NCI-H510A (cell line): ENCODE data around the gene CAPZB.

Experiments
- DNase-seq: peaks from one replicate; lab custom pipeline; 2025; lab: John Stamatoyannopoulos, UW

The CAPZB gene

DNA sequence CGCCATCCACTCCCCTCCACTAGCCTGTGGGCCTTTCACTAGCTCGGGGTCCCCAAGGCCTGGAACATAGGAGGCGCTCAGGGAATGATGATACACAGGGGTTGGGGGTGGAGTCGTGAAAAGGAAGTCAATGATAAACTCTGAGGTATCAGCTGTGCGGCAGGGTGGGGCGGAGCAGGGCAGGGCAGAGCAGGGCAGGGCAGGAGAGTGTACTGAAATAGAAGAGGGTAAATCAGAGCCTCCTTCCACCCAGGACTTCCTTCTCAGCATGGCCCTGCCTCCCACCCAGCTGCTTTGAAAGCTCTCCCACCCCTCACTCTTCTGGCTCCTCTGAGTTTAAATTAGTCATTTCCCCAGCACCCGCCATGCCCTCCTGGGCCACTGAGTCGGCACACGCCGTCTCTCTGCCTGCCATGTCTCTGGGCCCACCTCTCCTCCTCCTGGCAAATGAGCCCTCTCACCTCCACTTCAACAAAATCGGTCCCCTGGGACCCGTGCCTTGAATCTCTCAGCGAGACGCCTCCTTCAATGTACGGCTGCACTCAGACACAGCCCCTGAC lies 16.9 kb downstream of the CAPZB start:
- DNase-seq: no peak

DNA sequence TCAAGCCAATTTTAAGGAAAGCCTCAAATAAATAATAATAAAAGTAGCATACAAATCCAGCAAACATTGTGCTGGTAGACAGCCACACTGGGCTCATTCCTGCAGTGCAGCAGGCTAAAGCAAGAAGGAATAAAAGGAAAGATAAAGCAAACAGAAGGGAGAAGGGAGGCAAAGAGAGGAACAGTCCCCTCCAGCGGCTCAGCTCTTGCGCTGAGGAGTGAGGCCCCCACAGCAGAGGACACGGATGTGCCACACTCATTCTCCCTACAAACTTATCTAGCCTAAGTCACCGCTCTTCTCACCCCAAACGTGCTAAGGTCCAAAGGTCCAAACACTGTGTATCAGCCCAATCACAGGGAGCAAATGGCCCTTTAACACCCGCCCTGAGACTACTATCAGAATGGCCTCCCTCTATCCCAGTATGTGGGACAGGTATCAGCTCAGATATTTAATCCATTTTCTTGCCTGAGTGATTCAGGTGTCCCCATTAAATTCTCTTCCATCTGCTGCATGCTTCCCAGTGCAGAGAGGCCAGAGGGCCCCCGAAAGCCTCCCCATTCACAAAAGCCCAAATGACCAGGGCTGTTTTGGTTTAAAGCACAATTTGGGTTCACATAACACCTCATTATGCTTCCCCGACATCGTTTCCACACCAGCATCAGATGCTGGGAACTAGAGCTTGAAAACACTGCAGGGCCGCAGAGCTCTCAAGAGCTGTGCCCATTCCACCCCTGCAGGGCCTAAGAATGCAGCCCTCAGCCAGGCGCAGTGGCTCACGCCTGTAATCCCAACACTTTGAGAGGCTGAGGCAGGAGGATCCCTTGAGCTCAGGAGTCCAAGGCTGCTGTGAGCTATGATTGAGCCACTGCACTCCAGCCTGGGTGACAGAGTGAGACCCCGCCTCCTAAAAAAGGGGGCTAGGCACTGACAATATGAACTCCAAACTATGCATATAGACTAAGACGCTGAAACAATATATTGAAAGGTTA lies 17.8 kb downstream of the CAPZB start:
- no peak for DNase-seq

DNA sequence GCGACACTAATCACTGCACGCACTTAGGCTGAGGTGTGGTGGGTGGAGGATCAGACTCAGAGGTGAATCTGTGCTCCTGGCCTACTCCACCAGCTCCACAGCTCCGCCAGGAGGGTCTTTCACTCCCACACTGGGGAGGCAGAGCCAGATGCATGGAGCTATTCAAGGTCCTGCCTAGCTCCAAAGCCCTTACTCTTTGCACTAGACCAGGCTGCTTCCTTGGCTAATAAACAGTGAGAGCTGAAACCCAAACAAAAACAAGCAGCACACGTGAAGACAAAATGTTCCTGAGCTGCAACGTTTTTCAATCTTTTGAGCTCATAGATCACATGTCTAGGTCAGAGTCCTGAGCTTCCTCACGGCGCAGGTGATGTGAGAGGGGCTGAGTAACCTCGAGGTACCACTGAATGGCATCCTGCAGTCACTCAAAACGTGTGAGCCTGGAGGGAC lies 19.2 kb downstream of the CAPZB start:
- no peak for DNase-seq

DNA sequence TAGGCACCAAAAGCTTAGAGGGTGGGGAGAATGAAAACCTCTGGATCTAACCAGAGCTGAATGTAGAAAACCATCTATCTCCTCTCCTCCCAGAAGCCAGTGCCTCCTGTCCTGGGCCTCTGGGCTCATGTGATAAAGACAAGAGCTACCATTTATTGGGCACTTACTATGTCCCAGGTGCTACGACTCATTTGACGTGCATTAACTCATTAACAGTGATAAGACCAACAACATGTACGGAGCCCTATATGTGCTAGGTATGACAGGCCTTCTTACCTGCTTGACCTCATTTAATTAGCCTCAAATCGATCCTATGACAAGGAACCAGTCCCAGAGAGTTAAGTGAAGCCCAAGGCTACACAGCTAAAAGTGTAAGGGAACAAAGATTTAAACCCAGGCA lies 19.7 kb downstream of the CAPZB start:
- no peak for DNase-seq

- no peak for DNase-seq
Observed at GRCh38 chr1:19465123-19465522, 20.2 kb downstream of the CAPZB start.

GRCh38 chr1:19464696-19465095 lies 20.6 kb downstream of the CAPZB start:
- no peak for DNase-seq

- no peak for DNase-seq
Observed at GRCh38 chr1:19463504-19463803, 21.9 kb downstream of the CAPZB start.

DNA sequence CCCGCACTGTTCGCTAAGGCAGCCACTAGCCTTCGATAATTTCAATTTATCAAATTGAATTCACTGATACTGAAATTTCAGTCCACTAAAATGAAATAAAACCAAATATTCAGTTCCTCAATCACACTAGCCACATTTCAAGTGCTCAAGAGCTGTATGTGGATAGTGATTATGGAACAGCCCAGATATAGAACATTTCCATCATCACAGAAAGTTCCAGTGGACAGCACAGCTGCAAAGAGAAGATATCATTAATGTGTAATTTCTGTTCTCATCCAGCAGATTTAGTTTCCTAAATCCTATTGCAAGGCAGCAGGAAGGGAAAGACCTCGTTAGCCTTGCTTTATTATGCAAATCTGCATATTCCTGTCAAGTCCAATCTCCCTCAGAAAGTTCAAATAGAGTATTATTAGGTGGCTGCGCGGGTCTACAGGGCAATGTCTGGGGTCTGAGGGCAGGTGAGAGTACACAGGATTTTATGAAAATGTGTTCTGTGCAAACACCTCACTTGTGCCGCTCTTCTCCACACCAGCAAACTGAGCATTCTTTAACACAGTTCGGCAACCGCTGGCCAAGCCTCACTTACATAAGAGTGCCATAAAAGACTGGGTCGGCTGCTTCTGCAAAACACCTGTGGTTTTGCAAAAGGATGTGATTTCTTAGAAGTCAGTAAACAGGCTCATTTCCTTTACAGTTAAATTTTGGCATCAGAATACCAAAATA lies 22.4 kb downstream of the CAPZB start:
- DNase-seq: no peak

DNA sequence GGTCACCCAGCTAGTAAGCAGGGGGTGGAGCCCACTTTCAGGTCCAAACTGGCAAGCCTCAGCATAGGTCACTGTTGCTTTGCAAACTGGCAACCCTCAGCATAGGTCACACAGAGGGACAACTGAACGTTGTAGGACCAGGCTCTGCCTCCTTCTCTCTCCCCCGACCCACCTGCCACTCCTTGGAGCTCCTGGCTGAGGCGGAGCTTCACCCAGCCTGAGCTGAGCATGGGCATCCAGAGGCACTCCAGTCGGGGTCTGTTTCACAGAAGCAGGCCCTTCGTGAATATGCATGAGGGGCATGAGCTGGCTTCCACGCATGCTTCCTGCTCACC lies 24.2 kb downstream of the CAPZB start:
- no peak for DNase-seq

- peak; percentile 65 for DNase-seq
Observed at GRCh38 chr1:19460535-19461219, 24.7 kb downstream of the CAPZB start.

DNA sequence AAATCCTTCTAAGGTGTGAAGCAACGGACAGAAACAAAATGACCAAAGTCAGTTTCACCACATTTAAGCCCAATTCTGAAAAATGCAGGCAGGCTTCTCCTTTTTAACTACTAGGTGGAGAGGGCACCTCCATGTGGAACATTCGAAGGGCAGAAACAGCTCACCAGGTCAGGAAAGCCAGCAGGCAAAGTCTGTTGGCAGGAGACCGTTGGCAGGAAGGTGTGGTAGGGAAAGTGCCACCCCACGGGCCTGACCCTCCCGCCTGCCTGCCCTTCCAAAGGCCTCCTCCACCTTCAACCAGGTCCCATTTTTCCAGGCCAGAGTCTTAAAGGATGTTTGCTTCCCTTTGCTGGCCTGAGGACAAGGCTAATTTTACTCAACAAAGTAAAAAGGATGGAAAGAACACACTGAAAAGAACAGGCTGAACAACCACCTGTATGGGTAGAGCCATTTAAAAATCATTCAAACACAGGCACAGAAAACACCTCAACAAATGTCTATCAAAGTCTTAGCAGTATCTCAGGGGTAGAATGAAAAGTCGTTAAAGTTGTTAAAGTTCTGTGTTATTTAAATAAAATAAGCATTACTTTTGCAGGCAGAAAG lies 26.4 kb downstream of the CAPZB start:
- no peak for DNase-seq

DNA sequence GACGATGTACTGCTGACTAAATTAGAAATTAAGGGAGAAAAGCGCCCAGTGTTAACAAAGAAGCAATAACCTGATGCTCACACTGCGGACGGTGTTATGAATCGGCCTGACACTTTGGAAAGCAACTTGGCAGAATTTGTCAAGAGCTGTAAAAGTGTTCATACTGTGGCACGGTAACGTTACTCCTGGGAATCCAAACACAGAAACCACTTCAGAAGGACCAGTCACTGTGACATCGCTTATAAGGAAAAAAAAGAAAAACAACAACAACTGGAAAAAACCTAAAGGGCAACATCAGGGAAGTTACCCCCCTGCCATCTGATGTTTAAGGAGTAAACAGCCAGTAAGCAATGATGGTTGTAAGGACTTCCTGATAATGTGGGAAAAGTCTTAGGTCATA lies 27.7 kb downstream of the CAPZB start:
- DNase-seq: no peak

DNA sequence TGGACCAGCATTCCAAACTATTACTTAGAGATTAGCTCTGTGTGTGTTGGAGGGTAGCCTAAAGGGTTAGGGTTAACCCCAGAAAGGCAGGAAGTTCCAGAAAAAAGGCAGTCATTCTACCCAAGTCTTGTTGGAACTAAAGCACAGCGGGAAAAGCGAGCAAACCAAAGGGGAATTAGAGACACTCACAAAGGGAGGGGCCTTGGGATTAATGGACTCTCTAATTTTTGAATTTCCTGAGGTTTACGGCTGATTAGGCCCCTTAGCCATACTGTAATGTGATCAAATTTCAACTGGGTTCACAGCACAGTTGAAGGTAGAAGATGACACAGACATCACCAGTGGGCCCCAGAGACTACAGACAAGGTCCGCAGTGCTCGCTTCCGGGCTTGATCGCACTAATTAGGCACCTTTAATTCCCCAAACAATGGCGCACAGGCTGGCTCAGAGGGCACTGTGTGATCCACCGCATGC lies 28.3 kb downstream of the CAPZB start:
- no peak for DNase-seq

DNA sequence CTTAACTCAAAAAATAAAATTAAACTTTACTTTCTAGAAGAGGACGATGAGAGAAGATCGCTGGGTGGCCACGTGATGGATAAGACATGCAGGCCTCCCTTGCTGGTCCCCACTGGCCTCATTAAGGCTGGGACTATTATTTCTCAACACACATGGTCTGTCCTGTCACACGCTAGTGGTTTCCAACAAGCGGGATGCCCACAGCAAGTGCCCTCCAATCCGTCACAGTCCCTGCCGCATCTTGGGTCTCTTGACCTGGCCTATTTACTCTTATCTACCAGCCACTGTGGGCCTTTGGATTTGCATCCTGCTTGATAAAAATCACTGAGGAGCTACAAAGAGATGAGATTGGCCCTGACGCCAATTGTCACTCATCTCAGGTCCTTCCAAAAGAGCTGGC lies 30.0 kb downstream of the CAPZB start:
- DNase-seq: no peak

GRCh38 chr1:19454265-19455146 lies 30.8 kb downstream of the CAPZB start:
- no peak for DNase-seq

- no peak for DNase-seq
Observed at GRCh38 chr1:19453741-19454201, 31.6 kb downstream of the CAPZB start.

GRCh38 chr1:19452221-19452663 lies 33.1 kb downstream of the CAPZB start:
- no peak for DNase-seq

DNA sequence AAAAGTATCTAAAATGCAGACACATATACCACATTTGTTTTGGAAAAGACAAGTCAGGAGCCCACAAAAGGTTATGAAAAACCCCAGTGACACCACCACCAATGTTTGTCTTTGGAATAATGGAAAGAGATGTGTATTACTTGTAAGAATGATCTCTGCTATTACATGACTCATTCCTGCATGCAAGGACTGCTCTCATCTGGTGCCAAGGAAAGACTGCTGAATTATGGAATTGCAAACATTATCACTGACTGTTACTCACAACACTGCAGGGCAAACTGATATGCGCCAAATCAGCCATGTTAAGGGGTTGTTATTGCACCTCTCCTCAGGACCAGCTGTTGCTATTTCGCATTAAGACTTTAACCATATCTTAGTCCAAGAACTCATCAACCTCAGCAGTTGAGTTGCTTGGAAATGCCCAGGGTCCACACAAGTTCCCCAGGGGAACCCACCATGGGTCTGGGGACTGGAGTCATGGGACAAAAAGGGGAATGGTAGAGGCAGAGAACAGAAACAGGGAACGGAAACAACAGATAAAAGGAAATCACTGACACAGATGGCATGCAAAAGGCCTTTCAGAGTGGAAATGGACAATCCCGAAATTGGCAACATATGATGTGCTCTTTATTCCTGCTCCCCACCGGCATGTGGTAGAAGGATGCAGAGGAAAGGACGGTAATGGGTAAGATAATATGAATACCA lies 34.4 kb downstream of the CAPZB start:
- DNase-seq: no peak

GRCh38 chr1:19449454-19450228 lies 35.7 kb downstream of the CAPZB start:
- no peak for DNase-seq
